HFFc6 (cell line): ENCODE measurements around the gene CCNO. TPM values are rescaled to one million over a fixed set of nuclear protein-coding genes. Genes with fewer than 3 reads are reported as not detected.

Source experiments
- DNase-seq: peaks from one replicate; pipeline ENCODE4 v3.0.0-alpha.2; 2018
- H3K27ac Mint-ChIP-seq: 2 replicates; pipeline ENCODE4 v1.8.0; 2020; ENCODE audit warnings: mild to moderate bottlenecking, mixed read lengths
- H3K27me3 Mint-ChIP-seq: 2 replicates; pipeline ENCODE4 v1.8.0; 2021; ENCODE audit warnings: mild to moderate bottlenecking, moderate library complexity, mixed read lengths; ENCODE audit not compliant: insufficient read depth
- H3K36me3 Mint-ChIP-seq: 2 replicates; pipeline ENCODE4 v1.8.0; 2021; ENCODE audit warnings: low read depth, mixed read lengths
- H3K4me1 Mint-ChIP-seq: 2 replicates; pipeline ENCODE4 v1.8.0; 2020; ENCODE audit warnings: low read depth, mixed read lengths
- H3K4me3 Mint-ChIP-seq: 2 replicates; pipeline ENCODE4 v1.8.0; 2020; ENCODE audit warnings: mild to moderate bottlenecking, moderate library complexity, mixed read lengths
- H3K9me3 Mint-ChIP-seq: 2 replicates; pipeline ENCODE4 v1.8.0; 2020; ENCODE audit warnings: mild to moderate bottlenecking, mixed read lengths
- CTCF ChIP-seq: fragments of 200-600 bp; sonication (generic); IDR thresholded peaks from 2 replicates; pipeline ENCODE4 v1.5.0; 2021; ENCODE audit warnings: antibody characterized with exemption, mild to moderate bottlenecking
- total RNA-seq, 6 experiments: library from RNA; stranded (reverse); fragmentation: NEBNext Ultra II Directional; extraction: Animal tissue kit (Norgen Biotek cat#: 25700); gene quantifications; 2 replicates in 1 of 6; 3 replicates in 5 of 6; pipeline ENCODE4 v1.2.3, GENCODE V29; 2021

CCNO gene
- total RNA-seq, 6 experiments from 2014 or later, result 0.11 to 0.25 (median 0.13) TPM; not detected in 2

- peaks cover 37% of the 10 kb centered on the region for H3K4me1 Mint-ChIP-seq
- peak overlapping the region; percentile 90 for H3K4me3 Mint-ChIP-seq
- no peaks in the 10 kb centered on the region for H3K36me3 Mint-ChIP-seq
- no peak overlapping the region for H3K27ac Mint-ChIP-seq
- H3K9me3 Mint-ChIP-seq, result no peaks in the 10 kb centered on the region; the same call in 1 of the 2 replicates
- no peak for TF ChIP-seq CTCF
- peaks cover 48% of the 10 kb centered on the region for H3K27me3 Mint-ChIP-seq
- no peak for DNase-seq
Measured at GRCh38 chr5:55231919-55232270, 1.5 kb downstream of the CCNO start.

- TF ChIP-seq CTCF, result no peak
- no peak overlapping the region for H3K27ac Mint-ChIP-seq
- H3K4me1 Mint-ChIP-seq, result peaks cover 37% of the 10 kb centered on the region
- DNase-seq, result no peak
- peak overlapping the region; percentile 90; the same call in 1 of the 2 replicates for H3K4me3 Mint-ChIP-seq
- H3K36me3 Mint-ChIP-seq, result no peaks in the 10 kb centered on the region
- peaks cover 50% of the 10 kb centered on the region for H3K27me3 Mint-ChIP-seq
- H3K9me3 Mint-ChIP-seq, result no peaks in the 10 kb centered on the region; the same call in 1 of the 2 replicates
Measured at GRCh38 chr5:55231029-55231918, 2.1 kb downstream of the CCNO start.

GRCh38 chr5:55230086-55230629, 3.2 kb downstream of the CCNO start:
- Mint-ChIP-seq H3K27me3 (peaks cover 59% of the 10 kb centered on the region), H3K4me1 (peaks cover 37% of the 10 kb centered on the region), H3K9me3 (no peaks in the 10 kb centered on the region; the same call in 1 of the 2 replicates), H3K36me3 (no peaks in the 10 kb centered on the region), H3K27ac (no peak overlapping the region), H3K4me3 (no peak overlapping the region)
- no peak for TF ChIP-seq CTCF
- DNase-seq, result no peak

- H3K9me3 Mint-ChIP-seq, result no peaks in the 10 kb centered on the region; the same call in 1 of the 2 replicates
Measured at GRCh38 chr5:55227664-55228430, 5.6 kb downstream of the CCNO start.

More at GRCh38 chr5:55227664-55228430, 5.6 kb downstream of the CCNO start:
- peaks cover 78% of the 10 kb centered on the region for H3K27me3 Mint-ChIP-seq
- H3K4me3 Mint-ChIP-seq, result peak overlapping the region; percentile 64
- peaks cover 30% of the 10 kb centered on the region for H3K4me1 Mint-ChIP-seq
- H3K27ac Mint-ChIP-seq, result no peak overlapping the region
- H3K36me3 Mint-ChIP-seq, result no peaks in the 10 kb centered on the region; the same call in 1 of the 2 replicates
- no peak for TF ChIP-seq CTCF
- DNase-seq, result no peak
